DND-41 (cell line): ENCODE measurements around the gene FREM2.

Experiments used
- ATAC-seq: fragments of 200-7000 bp; cut with Tn5 transposase; 3 replicates; pipeline ENCODE4 v1.9.1; 2021; ENCODE audit warnings: low read depth; ENCODE audit not compliant: insufficient read depth
- DNase-seq: peaks from one replicate; pipeline ENCODE4 v3.0.0-alpha.2; 2020
- H2AFZ ChIP-seq: 2 replicates; pipeline ENCODE4 v1.6.0; 2012; ENCODE audit warnings: low read depth, low read length
- H3K27ac ChIP-seq: 2 replicates; pipeline ENCODE4 v1.5.1; 2012; ENCODE audit warnings: low read length, inconsistent platforms
- H3K27me3 ChIP-seq: fragments of 200-600 bp; sonication (generic); 2 replicates; pipeline ENCODE4 v1.6.0; 2012; ENCODE audit warnings: low read length, mild to moderate bottlenecking, inconsistent platforms; ENCODE audit not compliant: insufficient read depth, poor library complexity
- H3K36me3 ChIP-seq: 2 replicates; pipeline ENCODE4 v1.5.1; 2012; ENCODE audit warnings: low read length, inconsistent platforms; ENCODE audit not compliant: insufficient read depth
- H3K4me1 ChIP-seq: 2 replicates; pipeline ENCODE4 v1.5.1; 2012; ENCODE audit warnings: mild to moderate bottlenecking, low read length; ENCODE audit not compliant: insufficient read depth
- H3K4me2 ChIP-seq: 2 replicates; pipeline ENCODE4 v1.6.0; 2012; ENCODE audit warnings: mild to moderate bottlenecking, moderate library complexity, low read length, inconsistent platforms; ENCODE audit not compliant: insufficient read depth
- H3K4me3 ChIP-seq, 2 experiments: fragments of 200-600 bp in 1 of 2; shearing (Covaris generic) in 1 of 2; 2 replicates each; pipeline ENCODE4 v1.5.1; 2012 to 2016; ENCODE audit warnings: inconsistent platforms in 2 of 2, low read length in 2 of 2, mild to moderate bottlenecking in 2 of 2, low read depth in 1 of 2, moderate library complexity in 1 of 2
- H3K79me2 ChIP-seq: 2 replicates; pipeline ENCODE4 v1.6.0; 2012; ENCODE audit warnings: low read length, inconsistent platforms; ENCODE audit not compliant: insufficient read depth
- H3K9ac ChIP-seq: 2 replicates; pipeline ENCODE4 v1.6.0; 2012; ENCODE audit warnings: low read depth, mild to moderate bottlenecking, inconsistent platforms, low read length, moderate library complexity
- H3K9me3 ChIP-seq: 2 replicates; pipeline ENCODE4 v1.5.1; 2012; ENCODE audit warnings: low read length, moderate library complexity, mild to moderate bottlenecking, inconsistent platforms; ENCODE audit not compliant: insufficient read depth, severe bottlenecking
- H4K20me1 ChIP-seq: 2 replicates; pipeline ENCODE4 v1.6.0; 2012; ENCODE audit warnings: low read length; ENCODE audit not compliant: insufficient read depth
- CTCF ChIP-seq: IDR thresholded peaks from 2 replicates; pipeline ENCODE4 v1.5.1; 2012; ENCODE audit warnings: borderline replicate concordance, low read length, moderate library complexity, mild to moderate bottlenecking; ENCODE audit not compliant: poor library complexity, severe bottlenecking; ENCODE audit errors: extremely low read depth
- EZH2 ChIP-seq: IDR thresholded peaks from 3 replicates; pipeline ENCODE4 v1.6.1; 2012; ENCODE audit warnings: borderline replicate concordance, low read depth, mild to moderate bottlenecking, moderate library complexity, low read length, inconsistent platforms; ENCODE audit not compliant: severe bottlenecking

The FREM2 gene

GRCh38 chr13:38875186-38875875 is 188.5 kb downstream of the FREM2 start:
- H3K4me1 ChIP-seq, result no peaks in the 10 kb centered on the region
- no peak for ATAC-seq
- no peaks in the 10 kb centered on the region for H3K27me3 ChIP-seq

GRCh38 chr13:38879278-38879677 is 192.4 kb downstream of the FREM2 start:
- Histone ChIP-seq H3K36me3 (no peaks in the 10 kb centered on the region), H3K9me3 (no peaks in the 10 kb centered on the region), H3K79me2 (no peaks in the 10 kb centered on the region), H3K27ac (no peak overlapping the region), H4K20me1 (no peaks in the 10 kb centered on the region), H3K4me3 (no peak overlapping the region), H3K4me1 (no peaks in the 10 kb centered on the region), H2AFZ (no peak overlapping the region), H3K4me2 (no peak overlapping the region), H3K27me3 (no peaks in the 10 kb centered on the region), H3K9ac (no peak overlapping the region)
- TF ChIP-seq CTCF (no peak), EZH2 (no peak)
- no peak for ATAC-seq
- no peak for DNase-seq

More at GRCh38 chr13:38875186-38875875, 188.5 kb downstream of the FREM2 start:
- no peak for TF ChIP-seq EZH2
- TF ChIP-seq CTCF, result no peak
- Histone ChIP-seq H3K9me3 (no peaks in the 10 kb centered on the region), H3K27ac (no peak overlapping the region), H4K20me1 (no peaks in the 10 kb centered on the region), H3K4me3 (no peak overlapping the region), H3K79me2 (no peaks in the 10 kb centered on the region), H3K9ac (no peak overlapping the region), H2AFZ (no peak overlapping the region), H3K36me3 (no peaks in the 10 kb centered on the region), H3K4me2 (no peak overlapping the region)
- no peak for DNase-seq

GRCh38 chr13:38879786-38880185 is 192.9 kb downstream of the FREM2 start:
- DNase-seq (no peak), ATAC-seq (no peak)
- H3K4me1 ChIP-seq, result no peaks in the 10 kb centered on the region
- H3K27ac ChIP-seq, result no peak overlapping the region
- H3K27me3 ChIP-seq, result no peaks in the 10 kb centered on the region
- H3K79me2 ChIP-seq, result no peaks in the 10 kb centered on the region
- no peaks in the 10 kb centered on the region for H3K9me3 ChIP-seq
- H3K36me3 ChIP-seq, result no peaks in the 10 kb centered on the region
- H4K20me1 ChIP-seq, result no peaks in the 10 kb centered on the region
- H3K9ac ChIP-seq, result no peak overlapping the region
- no peak overlapping the region for H2AFZ ChIP-seq
- TF ChIP-seq EZH2 (no peak), CTCF (no peak)
- H3K4me3 ChIP-seq, result no peak overlapping the region
- H3K4me2 ChIP-seq, result no peak overlapping the region

- H3K36me3 ChIP-seq, result no peaks in the 10 kb centered on the region
- ATAC-seq, result no peak
- H3K4me2 ChIP-seq, result no peak overlapping the region
- TF ChIP-seq CTCF, result no peak
- TF ChIP-seq EZH2, result no peak
- H3K27me3 ChIP-seq, result no peaks in the 10 kb centered on the region
- no peaks in the 10 kb centered on the region for H3K79me2 ChIP-seq
- H4K20me1 ChIP-seq, result no peaks in the 10 kb centered on the region
- H2AFZ ChIP-seq, result no peak overlapping the region
- H3K4me3 ChIP-seq, result no peak overlapping the region
- H3K9ac ChIP-seq, result no peak overlapping the region
- no peaks in the 10 kb centered on the region for H3K9me3 ChIP-seq
- H3K4me1 ChIP-seq, result no peaks in the 10 kb centered on the region
- H3K27ac ChIP-seq, result no peak overlapping the region
- no peak for DNase-seq
These were observed 193.5 kb downstream of the FREM2 start for GRCh38 chr13:38880397-38880796.
